NCI-H2081 (cell line): ENCODE measurements around the gene ST6GALNAC2.
A peak's percentile ranks its signal among the peaks of the same experiment; 100 is the strongest.
"Not testable (repeated sequence)": the region's sequence is repeated elsewhere in the genome, so short reads cannot be mapped to it uniquely, and the experiment has no call there.

ENCODE experiments used
- DNase-seq, 2 experiments: peaks; one replicate each; lab custom pipeline; 2025; lab: John Stamatoyannopoulos, UW

ST6GALNAC2 gene

GRCh38 chr17:76585649-76586593, at the start of gene ST6GALNAC2:
Gene ST6GALNAC2, minus strand, starts transcription at chr17:76585860. Its CDS starts 52 bp downstream, at chr17:76585808.
- peak; percentile 26 to 33 for DNase-seq

- DNase-seq = no peak
Observed at GRCh38 chr17:76635039-76635438, 49.4 kb upstream of the ST6GALNAC2 start.

GRCh38 chr17:76633628-76634328, 48.1 kb upstream of the ST6GALNAC2 start:
- no peak for DNase-seq

GRCh38 chr17:76631821-76632565, 46.3 kb upstream of the ST6GALNAC2 start:
- peak in 1 of 2 experiments; percentile 23 for DNase-seq

GRCh38 chr17:76630151-76630550, 44.5 kb upstream of the ST6GALNAC2 start:
- no peak for DNase-seq

GRCh38 chr17:76627510-76627909, 41.9 kb upstream of the ST6GALNAC2 start:
- DNase-seq = no peak

- DNase-seq = no peak
Observed at GRCh38 chr17:76626442-76626841, 40.8 kb upstream of the ST6GALNAC2 start.

- no peak for DNase-seq
Observed at GRCh38 chr17:76625496-76625895, 39.8 kb upstream of the ST6GALNAC2 start.

GRCh38 chr17:76623271-76624146, 37.8 kb upstream of the ST6GALNAC2 start:
- peak; percentile 57 to 63 for DNase-seq

- DNase-seq = no peak
Observed at GRCh38 chr17:76617838-76618237, 32.2 kb upstream of the ST6GALNAC2 start.

GRCh38 chr17:76614912-76615617, 29.4 kb upstream of the ST6GALNAC2 start:
- no peak for DNase-seq

GRCh38 chr17:76614064-76614759, 28.6 kb upstream of the ST6GALNAC2 start:
- not testable (repeated sequence) for DNase-seq

GRCh38 chr17:76612977-76613851, 27.6 kb upstream of the ST6GALNAC2 start:
- DNase-seq = no peak

- DNase-seq = no peak
Observed at GRCh38 chr17:76612465-76612864, 26.8 kb upstream of the ST6GALNAC2 start.

- DNase-seq = no peak
Observed at GRCh38 chr17:76611758-76612157, 26.1 kb upstream of the ST6GALNAC2 start.

- DNase-seq = peak in 1 of 2 experiments; percentile 17
Observed at GRCh38 chr17:76611080-76611749, 25.6 kb upstream of the ST6GALNAC2 start.

- DNase-seq = not testable (repeated sequence)
Observed at GRCh38 chr17:76606685-76607084, 21.0 kb upstream of the ST6GALNAC2 start.

GRCh38 chr17:76601065-76601464, 15.4 kb upstream of the ST6GALNAC2 start:
- no peak for DNase-seq
